GM12864 (cell line): ENCODE data around the gene KCTD14.

Experiments used
- DNase-seq: peaks from one replicate; pipeline ENCODE4 v3.0.0-alpha.2; 2011; ENCODE audit warnings: low read depth
- H3K4me3 ChIP-seq: 2 replicates; pipeline ENCODE4 v1.5.1; 2011; ENCODE audit warnings: mild to moderate bottlenecking, low read depth, low read length, control low read depth
- TF ChIP-seq, protein P1 (sequence below): IDR thresholded peaks from 2 replicates; pipeline ENCODE4 v1.5.1; 2011; ENCODE audit warnings: low read depth, mild to moderate bottlenecking, moderate library complexity, low read length, control low read depth, inconsistent platforms; ENCODE audit errors: missing control alignments

Gene KCTD14

DNA sequence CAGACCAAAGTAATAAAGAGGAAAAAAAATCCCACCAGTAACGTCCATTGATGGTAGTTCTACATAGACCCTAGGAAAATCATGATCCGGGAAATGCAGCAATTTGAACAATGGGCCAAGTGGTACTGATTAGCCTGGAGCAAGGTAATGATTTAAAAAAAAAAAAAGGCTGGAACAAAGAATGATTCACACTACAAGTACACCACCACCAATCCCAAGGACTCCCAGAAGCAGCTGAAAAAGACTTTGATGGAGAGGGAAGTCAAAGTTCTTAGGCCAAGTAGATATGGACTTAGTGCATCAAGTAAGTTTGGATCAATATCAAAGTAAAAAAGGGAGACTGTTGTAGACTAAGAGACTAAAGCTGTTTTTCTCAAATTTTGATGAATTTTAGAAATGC lies 11.8 kb downstream of the KCTD14 start:
- TF ChIP-seq, protein P1, sequence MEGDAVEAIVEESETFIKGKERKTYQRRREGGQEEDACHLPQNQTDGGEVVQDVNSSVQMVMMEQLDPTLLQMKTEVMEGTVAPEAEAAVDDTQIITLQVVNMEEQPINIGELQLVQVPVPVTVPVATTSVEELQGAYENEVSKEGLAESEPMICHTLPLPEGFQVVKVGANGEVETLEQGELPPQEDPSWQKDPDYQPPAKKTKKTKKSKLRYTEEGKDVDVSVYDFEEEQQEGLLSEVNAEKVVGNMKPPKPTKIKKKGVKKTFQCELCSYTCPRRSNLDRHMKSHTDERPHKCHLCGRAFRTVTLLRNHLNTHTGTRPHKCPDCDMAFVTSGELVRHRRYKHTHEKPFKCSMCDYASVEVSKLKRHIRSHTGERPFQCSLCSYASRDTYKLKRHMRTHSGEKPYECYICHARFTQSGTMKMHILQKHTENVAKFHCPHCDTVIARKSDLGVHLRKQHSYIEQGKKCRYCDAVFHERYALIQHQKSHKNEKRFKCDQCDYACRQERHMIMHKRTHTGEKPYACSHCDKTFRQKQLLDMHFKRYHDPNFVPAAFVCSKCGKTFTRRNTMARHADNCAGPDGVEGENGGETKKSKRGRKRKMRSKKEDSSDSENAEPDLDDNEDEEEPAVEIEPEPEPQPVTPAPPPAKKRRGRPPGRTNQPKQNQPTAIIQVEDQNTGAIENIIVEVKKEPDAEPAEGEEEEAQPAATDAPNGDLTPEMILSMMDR = no peak
- no peak overlapping the region for H3K4me3 ChIP-seq
- DNase-seq = no peak

- no peak overlapping the region for H3K4me3 ChIP-seq
- TF ChIP-seq, protein P1 = no peak
- DNase-seq = no peak
Observed at GRCh38 chr11:78010755-78011154, 12.3 kb downstream of the KCTD14 start.

- no peak overlapping the region for H3K4me3 ChIP-seq
- TF ChIP-seq, protein P1 = no peak
- no peak for DNase-seq
Observed at GRCh38 chr11:78010304-78010703, 12.8 kb downstream of the KCTD14 start.

DNA sequence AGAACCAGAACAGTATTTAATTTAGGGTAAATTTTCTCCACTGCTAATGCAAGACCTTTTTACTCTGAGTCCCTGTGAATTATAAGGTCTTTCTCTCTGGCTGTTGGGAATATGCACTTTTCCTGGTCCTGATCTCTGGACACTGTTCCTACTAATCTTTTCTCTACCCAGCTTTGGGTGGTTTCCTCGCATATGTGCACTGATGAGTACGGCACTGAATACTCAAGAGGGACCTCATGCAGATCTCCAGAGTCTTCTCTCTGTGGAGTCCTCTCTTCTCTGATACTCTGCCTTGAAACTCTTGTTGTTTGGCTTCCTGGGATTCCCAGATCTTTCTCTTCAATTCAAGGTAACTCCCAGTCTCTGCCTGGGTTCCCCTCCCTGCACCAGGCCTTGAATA lies 14.0 kb downstream of the KCTD14 start:
- TF ChIP-seq, protein P1 = no peak
- no peak for DNase-seq
- no peak overlapping the region for H3K4me3 ChIP-seq

- TF ChIP-seq, protein P1 = peak; percentile 74
- H3K4me3 ChIP-seq = no peak overlapping the region
- peak; percentile 30 for DNase-seq
Observed at GRCh38 chr11:78000193-78000592, 22.9 kb downstream of the KCTD14 start.

- no peak overlapping the region for H3K4me3 ChIP-seq
- TF ChIP-seq, protein P1 = no peak
- no peak for DNase-seq
Observed at GRCh38 chr11:77999446-78000030, 23.5 kb downstream of the KCTD14 start.

DNA sequence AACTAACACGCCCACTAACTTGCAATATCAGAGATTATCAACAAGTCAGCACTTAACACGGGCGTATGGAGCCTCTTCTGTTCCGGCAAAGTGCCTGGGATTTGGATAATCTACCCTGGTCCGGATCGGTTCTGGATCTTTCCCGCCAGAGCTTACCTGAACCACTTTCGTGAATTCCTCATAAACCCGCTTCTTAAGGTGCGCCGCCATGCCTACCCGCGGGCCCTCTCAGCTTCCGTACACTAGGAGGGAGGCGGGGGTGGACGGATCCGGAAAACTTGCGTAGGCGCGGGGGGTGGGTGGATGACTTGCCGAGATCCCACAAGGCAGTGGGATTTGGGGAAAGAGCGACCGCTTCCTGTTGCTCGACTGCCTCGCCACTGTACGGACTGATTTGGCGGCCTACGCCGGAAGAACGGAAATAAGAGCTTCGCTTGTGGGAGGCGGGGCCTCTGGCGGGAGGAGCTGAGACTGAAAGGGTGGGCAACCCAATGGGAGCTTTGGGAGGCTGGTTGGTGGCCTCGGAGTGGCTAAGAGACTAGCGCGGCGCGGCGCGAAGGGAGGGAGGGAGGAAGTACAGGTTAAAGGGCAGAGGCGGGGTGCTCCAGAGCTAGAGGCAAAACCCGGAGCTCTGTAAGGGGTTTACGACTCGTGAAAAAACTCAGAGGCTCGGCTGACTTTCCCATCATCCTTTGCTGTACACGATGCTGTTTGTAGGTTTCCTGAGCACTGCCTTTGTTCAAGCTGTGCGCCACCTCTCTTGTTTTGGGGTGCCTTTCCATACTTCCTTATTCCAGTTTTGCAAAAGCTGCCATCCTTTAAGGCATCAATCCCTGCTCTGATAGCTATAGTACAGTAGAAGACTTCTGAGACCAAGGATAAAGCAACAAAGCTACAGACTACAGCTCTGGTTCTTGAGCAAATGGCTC lies 28.4 kb downstream of the KCTD14 start, which contains the start of gene INTS4:
TSS of gene INTS4 (minus strand) at position 235 of the 929 bp plus-strand sequence. CDS start at position 210, 25 bp downstream.
- TF ChIP-seq, protein P1 = no peak
- H3K4me3 ChIP-seq = peak within 1 kb of the TSS; percentile 69
- peak; percentile 98 for DNase-seq
